Mammary epithelial cell (primary cell): ENCODE measurements around the gene KCNH6.

Experiments
- CTCF ChIP-seq, 2 donors: IDR thresholded peaks in 1 of 2; conservative IDR thresholded peaks in 1 of 2; 2 replicates each; pipeline ENCODE4 v1.5.1; 2011 to 2012; ENCODE audit warnings: inconsistent platforms in 2 of 2, low read length in 2 of 2, mild to moderate bottlenecking in 2 of 2, control low read depth in 1 of 2, low read depth in 1 of 2; ENCODE audit not compliant: insufficient read depth in 1 of 2; ENCODE audit errors: extremely low read depth in 1 of 2
- EZH2 ChIP-seq: IDR thresholded peaks from 2 replicates; pipeline ENCODE4 v1.6.1; 2012; ENCODE audit warnings: low read length, inconsistent platforms, borderline replicate concordance

GRCh38 chr17:63515426-63515825 is 7.7 kb upstream of the KCNH6 start:
- TF ChIP-seq CTCF (conservative IDR thresholded peaks at IDR 0.05 in 1 of 2, IDR thresholded peaks at IDR 0.05 in 1 of 2; ENCODE audit: extremely low read depth in 1 of 2, insufficient read depth in 1 of 2, low read depth in 1 of 2, low read length in 2 of 2) (no peak), EZH2 (no peak)
